A549 treated with Mapracorat at 1 μM for 4 hours (cell line): ENCODE data around the gene TM4SF20. TPM values are rescaled to one million over a fixed set of nuclear protein-coding genes. Genes with fewer than 3 reads are reported as not detected.

Source experiments
- total RNA-seq: library from RNA; stranded (reverse); fragments of 200-300 nt; extraction: Qiagen RNA extraction; gene quantifications from 5 replicates; pipeline ENCODE4 v1.2.3, GENCODE V29; 2022

Gene TM4SF20
- total RNA-seq = 7.5 to 8.8 TPM (median 7.6 TPM) in 5 replicates

GRCh38 chr2:227379095-227379494 lies at the start of gene TM4SF20:
Gene TM4SF20 (minus strand): TSS chr2:227379306. CDS start chr2:227379268, 38 bp downstream.

GRCh38 chr2:227387583-227387982 lies 8.5 kb upstream of the TM4SF20 start, which contains the start of gene SCYGR1:
Gene SCYGR1 (minus strand): TSS chr2:227387949. CDS start chr2:227387949, 0 bp downstream.

GRCh38 chr2:227324995-227325838 lies 53.9 kb downstream of the TM4SF20 start, which contains the start of gene MFF:
Gene MFF (plus strand): TSS chr2:227325251. CDS start chr2:227330666, 5,415 bp downstream.

Other genes starting within 250 kb of the TM4SF20 start
- 1.1 to 2.5 TPM (median 1.7 TPM) in 5 replicates for gene COL4A4, start 215.1 kb downstream of the TM4SF20 start, total RNA-seq
- gene COL4A3, start 214.7 kb downstream of the TM4SF20 start, total RNA-seq = 0.54 to 1.6 TPM (median 0.80 TPM) in 5 replicates
- 97.7 to 123 TPM (median 102 TPM) in 5 replicates for gene MFF, start 54.1 kb downstream of the TM4SF20 start, total RNA-seq
- gene SCYGR1, start 8.6 kb upstream of the TM4SF20 start, total RNA-seq = not detected in 5 replicates
- gene AGFG1, start 92.8 kb upstream of the TM4SF20 start, total RNA-seq = 105 to 134 TPM (median 115 TPM) in 5 replicates
- not detected in 5 replicates for gene SCYGR2, start 219.6 kb upstream of the TM4SF20 start, total RNA-seq
- gene SCYGR3, start 235.5 kb upstream of the TM4SF20 start, total RNA-seq = not detected in 5 replicates
- not detected in 5 replicates for gene SCYGR4, start 238.2 kb upstream of the TM4SF20 start, total RNA-seq